Rectal smooth muscle tissue (tissue), 1 donor: ENCODE data around the gene ZSCAN5A.
"Not testable (repeated sequence)": the region's sequence is repeated elsewhere in the genome, so short reads cannot be mapped to it uniquely, and the experiment has no call there.

Experiments
- H3K27ac ChIP-seq: one replicate; pipeline ENCODE4 v1.7.0; 2013; ENCODE audit warnings: low read depth, low read length, inconsistent platforms
- H3K27me3 ChIP-seq: one replicate; pipeline ENCODE4 v1.7.0; 2013; ENCODE audit warnings: low read length; ENCODE audit not compliant: control insufficient read depth, insufficient read depth
- H3K36me3 ChIP-seq: one replicate; pipeline ENCODE4 v1.7.0; 2013; ENCODE audit warnings: low read length; ENCODE audit not compliant: control insufficient read depth, insufficient read depth
- H3K4me1 ChIP-seq: one replicate; pipeline ENCODE4 v1.7.0; 2013; ENCODE audit warnings: low read length; ENCODE audit not compliant: control insufficient read depth, insufficient read depth
- H3K4me3 ChIP-seq: one replicate; pipeline ENCODE4 v1.7.0; 2013; ENCODE audit warnings: low read length
- H3K9ac ChIP-seq: one replicate; pipeline ENCODE4 v1.7.0; 2013; ENCODE audit warnings: low read length

Gene ZSCAN5A

GRCh38 chr19:56211718-56212117 is 102.9 kb downstream of the ZSCAN5A start:
- H3K4me3 ChIP-seq = no peak overlapping the region
- H3K4me1 ChIP-seq = no peaks in the 10 kb centered on the region
- H3K36me3 ChIP-seq = no peaks in the 10 kb centered on the region
- no peaks in the 10 kb centered on the region for H3K27me3 ChIP-seq
- H3K27ac ChIP-seq = no peak overlapping the region
- no peak overlapping the region for H3K9ac ChIP-seq

- H3K27ac ChIP-seq = not testable (repeated sequence)
These were observed 104.6 kb downstream of the ZSCAN5A start for GRCh38 chr19:56210036-56210435.

GRCh38 chr19:56209091-56209490 is 105.5 kb downstream of the ZSCAN5A start:
- Histone ChIP-seq H3K27ac (no peak overlapping the region), H3K36me3 (no peaks in the 10 kb centered on the region), H3K4me1 (no peaks in the 10 kb centered on the region), H3K4me3 (no peak overlapping the region), H3K9ac (no peak overlapping the region), H3K27me3 (no peaks in the 10 kb centered on the region)

More at GRCh38 chr19:56210036-56210435, 104.6 kb downstream of the ZSCAN5A start:
- H3K36me3 ChIP-seq, H3K4me1 ChIP-seq, H3K27me3 ChIP-seq, H3K9ac ChIP-seq, H3K4me3 ChIP-seq: not testable (repeated sequence)

DNA sequence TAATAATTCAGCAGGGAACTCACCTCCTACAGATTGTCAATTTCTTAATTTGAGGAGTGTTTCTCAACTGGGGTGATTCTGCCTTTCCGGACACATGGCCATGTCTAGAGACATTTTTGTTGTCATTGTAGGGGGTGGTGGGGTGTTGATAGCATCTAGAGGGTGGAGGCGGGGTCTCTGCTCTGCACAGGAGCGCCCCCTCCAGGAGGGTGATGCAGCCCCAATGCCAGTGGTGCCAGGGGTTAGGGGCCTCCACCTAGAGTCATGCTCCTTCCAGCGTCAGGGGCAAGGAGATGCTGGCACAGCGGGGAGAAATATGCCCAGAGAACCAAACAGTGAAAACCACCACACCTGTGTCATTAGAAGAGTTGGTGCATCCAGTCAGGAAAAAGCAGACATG is 107.1 kb downstream of the ZSCAN5A start:
- H3K27me3 ChIP-seq, H3K9ac ChIP-seq, H3K4me1 ChIP-seq, H3K4me3 ChIP-seq, H3K36me3 ChIP-seq, H3K27ac ChIP-seq: not testable (repeated sequence)

DNA sequence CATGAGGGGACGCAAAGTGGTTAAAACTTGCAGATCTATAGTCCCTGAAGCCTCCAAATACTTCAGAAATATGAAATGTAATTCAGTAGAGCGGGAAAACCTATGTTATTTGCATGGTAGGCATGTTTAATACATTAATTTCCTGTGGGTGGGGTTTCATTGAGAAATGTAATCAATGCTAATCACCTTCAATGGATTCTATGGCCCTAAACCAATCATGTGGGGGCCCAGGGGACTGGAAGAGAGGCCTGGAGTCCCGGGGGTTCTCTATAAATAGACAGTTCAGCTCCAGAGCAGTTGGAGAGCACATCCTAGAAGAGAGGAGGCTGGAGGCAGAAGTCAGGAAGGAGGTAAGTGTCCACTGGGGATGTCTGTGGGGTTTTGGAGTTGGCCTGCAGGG is 112.7 kb downstream of the ZSCAN5A start, which contains the start of gene ZSCAN5C:
ZSCAN5C (plus strand) TSS at position 301 of the 400 bp plus-strand sequence. CDS start 3,641 bp downstream, outside the sequence.
- H3K4me3 ChIP-seq = no peak within 1 kb of the TSS
- no peak within 1 kb of the TSS for H3K9ac ChIP-seq
- H3K27ac ChIP-seq = no peak within 1 kb of the TSS
- no peaks in the 10 kb centered on the region for H3K27me3 ChIP-seq
- H3K4me1 ChIP-seq = no peaks in the 10 kb centered on the region
- H3K36me3 ChIP-seq = no peaks in the 10 kb centered on the region

DNA sequence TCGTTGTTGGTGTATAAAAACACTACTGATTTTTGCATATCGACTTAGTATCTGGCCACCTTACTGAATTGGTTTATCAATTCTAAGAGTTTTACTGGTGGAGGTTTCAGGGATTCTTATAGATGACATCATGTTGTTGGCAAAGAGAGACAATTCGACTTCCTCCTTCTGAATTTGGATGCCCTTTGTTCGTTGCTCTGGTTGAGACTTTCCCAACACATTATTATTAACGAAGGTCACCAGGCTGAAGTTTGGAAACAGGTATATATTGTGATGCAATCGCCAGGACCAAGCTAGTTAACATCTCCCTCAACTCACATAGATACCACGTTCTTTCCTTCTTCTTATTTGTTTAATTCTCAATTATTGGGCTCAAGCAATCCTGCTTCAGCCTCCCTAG is 115.0 kb downstream of the ZSCAN5A start:
- Histone ChIP-seq H3K27me3 (no peaks in the 10 kb centered on the region), H3K4me1 (no peaks in the 10 kb centered on the region), H3K27ac (no peak overlapping the region), H3K36me3 (no peaks in the 10 kb centered on the region), H3K9ac (no peak overlapping the region), H3K4me3 (no peak overlapping the region)

GRCh38 chr19:56197646-56198045 is 117.0 kb downstream of the ZSCAN5A start, which contains the start of gene ZSCAN5B:
Gene ZSCAN5B (minus strand): TSS chr19:56197783. CDS start chr19:56193052, 4,731 bp downstream.
- H3K27ac ChIP-seq, H3K4me1 ChIP-seq, H3K4me3 ChIP-seq: not testable (repeated sequence)

GRCh38 chr19:56193981-56194640 is 120.5 kb downstream of the ZSCAN5A start:
- Histone ChIP-seq H3K27me3 (no peaks in the 10 kb centered on the region), H3K9ac (no peak overlapping the region), H3K36me3 (no peaks in the 10 kb centered on the region), H3K4me3 (no peak overlapping the region), H3K27ac (no peak overlapping the region), H3K4me1 (no peaks in the 10 kb centered on the region)

More at GRCh38 chr19:56197646-56198045, 117.0 kb downstream of the ZSCAN5A start, which contains the start of gene ZSCAN5B:
- H3K9ac ChIP-seq, H3K36me3 ChIP-seq, H3K27me3 ChIP-seq: not testable (repeated sequence)

- Histone ChIP-seq H3K27ac (no peak overlapping the region), H3K27me3 (no peaks in the 10 kb centered on the region), H3K4me3 (no peak overlapping the region), H3K9ac (no peak overlapping the region), H3K4me1 (no peaks in the 10 kb centered on the region), H3K36me3 (no peaks in the 10 kb centered on the region)
These were observed 122.9 kb downstream of the ZSCAN5A start for GRCh38 chr19:56191711-56192110.

DNA sequence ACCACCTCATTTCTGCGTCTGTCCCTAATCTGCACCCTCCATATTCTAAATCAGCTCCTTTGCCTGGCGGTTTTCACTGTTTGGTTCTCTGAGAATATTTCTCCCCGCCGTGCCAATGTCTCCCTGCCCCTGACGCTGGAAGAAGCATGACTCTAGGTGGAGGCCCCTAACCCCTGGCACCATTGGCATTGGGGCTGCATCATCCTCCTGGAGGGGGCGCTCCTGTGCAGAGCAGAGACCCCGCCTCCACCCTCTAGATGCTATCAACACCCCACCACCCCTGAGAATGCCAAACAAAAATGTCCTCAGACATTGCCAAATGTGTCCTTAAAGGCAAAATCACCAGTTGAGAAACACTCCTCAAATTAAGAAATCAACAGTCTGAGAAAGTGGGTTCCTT is 123.5 kb downstream of the ZSCAN5A start:
- Histone ChIP-seq H3K9ac (no peak overlapping the region), H3K27me3 (no peaks in the 10 kb centered on the region), H3K27ac (no peak overlapping the region), H3K4me3 (no peak overlapping the region), H3K36me3 (no peaks in the 10 kb centered on the region), H3K4me1 (no peaks in the 10 kb centered on the region)

GRCh38 chr19:56189785-56190184 is 124.9 kb downstream of the ZSCAN5A start:
- Histone ChIP-seq H3K4me3 (no peak overlapping the region), H3K27me3 (no peaks in the 10 kb centered on the region), H3K36me3 (no peaks in the 10 kb centered on the region), H3K4me1 (no peaks in the 10 kb centered on the region), H3K27ac (no peak overlapping the region), H3K9ac (no peak overlapping the region)

GRCh38 chr19:56177564-56178243 is 136.9 kb downstream of the ZSCAN5A start:
- H3K4me3 ChIP-seq = no peak overlapping the region
- no peaks in the 10 kb centered on the region for H3K4me1 ChIP-seq
- no peaks in the 10 kb centered on the region for H3K36me3 ChIP-seq
- no peak overlapping the region for H3K27ac ChIP-seq
- H3K9ac ChIP-seq = no peak overlapping the region
- H3K27me3 ChIP-seq = peaks cover 11% of the 10 kb centered on the region

- H3K27ac ChIP-seq = no peak overlapping the region
- no peak overlapping the region for H3K4me3 ChIP-seq
- no peaks in the 10 kb centered on the region for H3K36me3 ChIP-seq
- H3K27me3 ChIP-seq = peaks cover 11% of the 10 kb centered on the region
- no peak overlapping the region for H3K9ac ChIP-seq
- no peaks in the 10 kb centered on the region for H3K4me1 ChIP-seq
These were observed 137.8 kb downstream of the ZSCAN5A start for GRCh38 chr19:56176881-56177280.
